Measurements from ENCODE around the gene C2orf49. TPM values are rescaled to one million over a fixed set of nuclear protein-coding genes. Genes with fewer than 3 reads are reported as not detected.
A peak's percentile ranks its signal among the peaks of the same experiment; 100 is the strongest.

Gene C2orf49
- total and polyA plus RNA-seq, 8 donors = 4.2 to 10.2 (median 6.7) TPM

- intact Hi-C loops (cut with DNase I) = no loop called here
- no peak for FAIRE-seq
- DNase-seq = peak in 3 of 6 donors; percentile 20 to 54 (median 25)
- Histone ChIP-seq H3K4me3 (peak overlapping the region; percentile 20 to 67 (median 48)), H3K9me3 (no peaks in the 10 kb centered on the region), H3K4me1 (peaks cover 0 to 26% (median 0%) of the 10 kb centered on the region in 3 donors), H3K27ac (peak overlapping the region; percentile 24 to 74 (median 56)), H3K27me3 (no peaks in the 10 kb centered on the region), H3K36me3 (no peaks in the 10 kb centered on the region)
- ATAC-seq = peak in 3 of 4 donors; percentile 21 to 32 (median 24)
- TF ChIP-seq CTCF (IDR thresholded peaks at IDR 0.05) = no peak
- 0 to 1% methylated on average over 13 to 17 of the region's 17 CpGs for WGBS, 2 donors
These were observed 8.2 kb upstream of the C2orf49 start for GRCh38 chr2:105329197-105329554.

- Histone ChIP-seq H3K4me3 (peak within 1 kb of the TSS; percentile 51 to 67 (median 60)), H3K27ac (peak within 1 kb of the TSS; percentile 77 to 85 (median 84)), H3K27me3 (no peaks in the 10 kb centered on the region), H3K4me1 (peaks cover 0 to 26% (median 0%) of the 10 kb centered on the region in 3 donors), H3K36me3 (no peaks in the 10 kb centered on the region), H3K9me3 (no peaks in the 10 kb centered on the region)
- FAIRE-seq (no peak), DNase-seq (peak; percentile 33 to 84 (median 64)), ATAC-seq (peak; percentile 86 to 96 (median 86))
- intact Hi-C loops (cut with DNase I) = no loop called here
- 2 to 5% methylated on average over 49 to 101 of the region's 101 CpGs for WGBS, 2 donors
- TF ChIP-seq CTCF (IDR thresholded peaks at IDR 0.05) = no peak
These were observed 7.5 kb upstream of the C2orf49 start, which contains the start of gene TGFBRAP1 for GRCh38 chr2:105329561-105330495. TGFBRAP1 (minus strand) TSS chr2:105329735; CDS start chr2:105308301, 21,434 bp downstream.

DNA sequence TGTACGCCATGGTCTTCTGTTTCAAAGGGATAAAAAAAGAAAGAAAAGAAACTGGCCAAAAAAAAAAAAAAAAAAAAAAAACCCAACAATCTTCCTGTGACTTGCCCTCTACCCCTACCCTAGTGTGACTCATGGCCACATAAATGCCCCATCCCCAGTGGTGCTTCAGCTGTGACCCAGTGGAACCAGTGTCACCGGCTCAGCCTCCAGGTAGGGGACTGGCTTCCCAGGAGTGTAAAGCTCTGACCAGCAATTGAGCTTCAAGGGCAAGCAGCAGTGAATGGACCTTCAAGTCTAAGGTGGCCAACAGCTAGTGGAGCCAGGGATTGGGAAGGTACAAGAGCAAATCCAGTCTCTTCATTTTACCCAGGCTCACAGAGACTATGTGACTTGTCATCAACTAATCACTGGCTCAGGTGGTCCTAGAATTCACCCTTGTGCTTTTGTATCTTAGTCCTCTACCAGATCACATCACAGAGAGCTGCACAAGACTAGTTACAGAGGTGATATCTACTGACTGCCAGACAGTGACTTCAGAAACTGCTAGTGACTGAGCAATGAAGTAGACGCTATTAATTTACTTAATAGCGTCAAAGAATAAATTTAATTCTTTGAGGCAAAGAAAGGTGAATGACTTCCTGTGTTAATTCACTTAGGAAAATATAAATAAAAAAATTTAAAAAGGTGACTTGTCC, 6.5 kb upstream of the C2orf49 start:
- peaks cover 0 to 23% (median 0%) of the 10 kb centered on the region in 3 donors for H3K4me1 ChIP-seq
- no peak for ATAC-seq
- H3K4me3 ChIP-seq = peak overlapping the region in 1 of 4 donors; percentile 57
- H3K9me3 ChIP-seq = no peaks in the 10 kb centered on the region
- DNase-seq = no peak
- intact Hi-C loops (cut with DNase I) = no loop called here
- TF ChIP-seq CTCF (IDR thresholded peaks at IDR 0.05) = no peak
- no peaks in the 10 kb centered on the region for H3K27me3 ChIP-seq
- 95 to 97% methylated on average over 4 of the region's 4 CpGs for WGBS, 2 donors
- FAIRE-seq = no peak
- peak overlapping the region in 1 of 4 donors; percentile 77 for H3K27ac ChIP-seq
- H3K36me3 ChIP-seq = no peaks in the 10 kb centered on the region

- intact Hi-C loops (cut with DNase I) = no loop called here
- WGBS, 2 donors = 68 to 73% methylated on average over 4 of the region's 4 CpGs
- Histone ChIP-seq H3K9me3 (no peaks in the 10 kb centered on the region), H3K27me3 (no peaks in the 10 kb centered on the region), H3K36me3 (no peaks in the 10 kb centered on the region), H3K4me1 (peaks cover 4 to 24% (median 9%) of the 10 kb centered on the region in 3 donors), H3K4me3 (no peak overlapping the region), H3K27ac (no peak overlapping the region)
- FAIRE-seq (no peak), DNase-seq (no peak), ATAC-seq (no peak)
- TF ChIP-seq CTCF (IDR thresholded peaks at IDR 0.05) = no peak
These were observed 3.1 kb upstream of the C2orf49 start for GRCh38 chr2:105334211-105334610.

Measured in pancreas (tissue), 10 donors.